Smooth muscle cell (in vitro differentiated cells): ENCODE measurements around the gene MARK3. TPM values are rescaled to one million over a fixed set of nuclear protein-coding genes. Genes with fewer than 3 reads are reported as not detected.
A peak's percentile ranks its signal among the peaks of the same experiment; 100 is the strongest.

Experiments used
- DNase-seq: peaks from one replicate; lab custom pipeline; 2025; ENCODE audit not compliant: unreplicated experiment; lab: John Stamatoyannopoulos, UW
- H2AFZ ChIP-seq: fragments of 200-600 bp; sonication (generic); 2 replicates; pipeline ENCODE4 v1.6.0; 2016; ENCODE audit warnings: antibody characterized with exemption, low read depth, mild to moderate bottlenecking
- H3F3A ChIP-seq: fragments of 200-600 bp; sonication (generic); 2 replicates; pipeline ENCODE4 v1.6.0; 2017; ENCODE audit warnings: antibody characterized with exemption, low read depth
- H3K27ac ChIP-seq: fragments of 200-600 bp; sonication (generic); 2 replicates; pipeline ENCODE4 v1.5.1; 2016; ENCODE audit warnings: low read depth, mild to moderate bottlenecking
- H3K27me3 ChIP-seq: fragments of 200-600 bp; sonication (generic); 2 replicates; pipeline ENCODE4 v1.6.1; 2016; ENCODE audit warnings: low read depth, mild to moderate bottlenecking
- H3K36me3 ChIP-seq: fragments of 200-600 bp; sonication (generic); 2 replicates; pipeline ENCODE4 v1.5.1; 2016; ENCODE audit warnings: low read depth
- H3K4me1 ChIP-seq: fragments of 200-600 bp; sonication (generic); 2 replicates; pipeline ENCODE4 v1.5.1; 2016; ENCODE audit warnings: low read depth
- H3K4me2 ChIP-seq: fragments of 200-600 bp; sonication (generic); 2 replicates; pipeline ENCODE4 v1.6.0; 2016; ENCODE audit warnings: mild to moderate bottlenecking
- H3K4me3 ChIP-seq: fragments of 200-600 bp; sonication (generic); 2 replicates; pipeline ENCODE4 v1.5.1; 2016; ENCODE audit warnings: mild to moderate bottlenecking
- H3K79me2 ChIP-seq: fragments of 200-600 bp; sonication (generic); 2 replicates; pipeline ENCODE4 v1.6.0; 2016; ENCODE audit warnings: low read depth, mild to moderate bottlenecking
- H3K9ac ChIP-seq: fragments of 200-600 bp; sonication (generic); 2 replicates; pipeline ENCODE4 v1.6.0; 2016; ENCODE audit warnings: low read depth
- H3K9me3 ChIP-seq: fragments of 200-600 bp; sonication (generic); replicated peaks from 2 replicates; pipeline ENCODE4 v1.5.1; 2016; ENCODE audit warnings: low read depth
- H4K20me1 ChIP-seq: fragments of 200-600 bp; sonication (generic); 2 replicates; pipeline ENCODE4 v1.6.0; 2016; ENCODE audit warnings: low read depth
- WGBS: methylation state at CpG from one replicate; pipeline ENCODE4 v1.1.7; 2016; ENCODE audit warnings: low lambda C conversion rate; 5-methylcytosine and 5-hydroxymethylcytosine counted together
- polyA plus RNA-seq: library from polyadenylated mRNA; unstranded; fragments of >200 nt; fragmentation: Nextera tagmentation; extraction: Ambion mirVana; gene quantifications from 2 replicates; pipeline ENCODE4 v1.2.1, GENCODE V29; 2016
- total RNA-seq: library from RNA; depleted of rRNA; stranded (reverse); fragments of >200 nt; gene quantifications from 2 replicates; pipeline ENCODE4 v1.2.3, GENCODE V29; 2014
- TF ChIP-seq, protein P1 (sequence below): fragments of 200-600 bp; sonication (generic); IDR thresholded peaks from 2 replicates; pipeline ENCODE4 v1.5.1; 2017; ENCODE audit warnings: borderline replicate concordance, mild to moderate bottlenecking, antibody characterized with exemption; ENCODE audit not compliant: insufficient read depth, poor library complexity, severe bottlenecking

Gene MARK3
- total and polyA plus RNA-seq, 2 experiments from 2014 or later: 63.2 to 68.4 TPM

DNA sequence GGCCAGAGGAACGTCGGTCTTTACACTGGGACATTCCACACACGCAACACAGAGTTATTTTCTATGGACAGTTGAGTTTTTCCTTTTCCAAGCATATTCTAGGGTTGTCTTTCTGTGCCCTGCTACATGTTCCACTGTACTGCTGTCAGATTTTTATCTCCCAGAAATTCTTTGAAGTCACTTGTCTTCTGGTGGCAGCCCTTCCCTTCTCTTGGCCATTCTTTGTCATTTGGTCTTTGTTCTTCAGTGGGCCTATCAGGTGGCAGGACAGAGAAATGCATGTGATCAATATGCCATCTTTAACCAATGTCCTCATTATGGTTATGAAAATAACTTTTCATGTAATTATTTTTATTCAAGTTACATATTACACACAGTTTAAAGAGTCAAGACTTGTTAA lies 36.3 kb downstream of the MARK3 start:
- Histone ChIP-seq H3K9me3 (no peaks in the 10 kb centered on the region), H3K79me2 (peaks cover 82% of the 10 kb centered on the region), H3K4me2 (no peak overlapping the region), H3K4me1 (peaks cover 17% of the 10 kb centered on the region), H3K4me3 (no peak overlapping the region), H3K36me3 (no peaks in the 10 kb centered on the region), H3K27me3 (no peaks in the 10 kb centered on the region), H2AFZ (no peak overlapping the region), H3K27ac (peak overlapping the region; percentile 18), H4K20me1 (peaks cover 96% of the 10 kb centered on the region), H3F3A (peaks cover 5% of the 10 kb centered on the region), H3K9ac (no peak overlapping the region)
- no peak for DNase-seq
- 77% methylated on average over 3 of the region's 3 CpGs for WGBS
- TF ChIP-seq, protein P1, sequence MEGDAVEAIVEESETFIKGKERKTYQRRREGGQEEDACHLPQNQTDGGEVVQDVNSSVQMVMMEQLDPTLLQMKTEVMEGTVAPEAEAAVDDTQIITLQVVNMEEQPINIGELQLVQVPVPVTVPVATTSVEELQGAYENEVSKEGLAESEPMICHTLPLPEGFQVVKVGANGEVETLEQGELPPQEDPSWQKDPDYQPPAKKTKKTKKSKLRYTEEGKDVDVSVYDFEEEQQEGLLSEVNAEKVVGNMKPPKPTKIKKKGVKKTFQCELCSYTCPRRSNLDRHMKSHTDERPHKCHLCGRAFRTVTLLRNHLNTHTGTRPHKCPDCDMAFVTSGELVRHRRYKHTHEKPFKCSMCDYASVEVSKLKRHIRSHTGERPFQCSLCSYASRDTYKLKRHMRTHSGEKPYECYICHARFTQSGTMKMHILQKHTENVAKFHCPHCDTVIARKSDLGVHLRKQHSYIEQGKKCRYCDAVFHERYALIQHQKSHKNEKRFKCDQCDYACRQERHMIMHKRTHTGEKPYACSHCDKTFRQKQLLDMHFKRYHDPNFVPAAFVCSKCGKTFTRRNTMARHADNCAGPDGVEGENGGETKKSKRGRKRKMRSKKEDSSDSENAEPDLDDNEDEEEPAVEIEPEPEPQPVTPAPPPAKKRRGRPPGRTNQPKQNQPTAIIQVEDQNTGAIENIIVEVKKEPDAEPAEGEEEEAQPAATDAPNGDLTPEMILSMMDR: no peak

GRCh38 chr14:103423050-103423461 lies 37.8 kb downstream of the MARK3 start:
- 23% methylated on average over 1 of the region's 1 CpG for WGBS
- H3F3A ChIP-seq: peaks cover 5% of the 10 kb centered on the region
- no peaks in the 10 kb centered on the region for H3K36me3 ChIP-seq
- H3K27me3 ChIP-seq: no peaks in the 10 kb centered on the region
- H3K9ac ChIP-seq: no peak overlapping the region
- no peak overlapping the region for H3K4me3 ChIP-seq
- peaks cover 8% of the 10 kb centered on the region for H3K4me1 ChIP-seq
- H3K9me3 ChIP-seq: no peaks in the 10 kb centered on the region
- TF ChIP-seq, protein P1: no peak
- peaks cover 90% of the 10 kb centered on the region for H3K79me2 ChIP-seq
- H3K4me2 ChIP-seq: peak overlapping the region; percentile 51
- DNase-seq: no peak
- H2AFZ ChIP-seq: no peak overlapping the region
- H4K20me1 ChIP-seq: peaks cover 96% of the 10 kb centered on the region
- H3K27ac ChIP-seq: peak overlapping the region; percentile 18

DNA sequence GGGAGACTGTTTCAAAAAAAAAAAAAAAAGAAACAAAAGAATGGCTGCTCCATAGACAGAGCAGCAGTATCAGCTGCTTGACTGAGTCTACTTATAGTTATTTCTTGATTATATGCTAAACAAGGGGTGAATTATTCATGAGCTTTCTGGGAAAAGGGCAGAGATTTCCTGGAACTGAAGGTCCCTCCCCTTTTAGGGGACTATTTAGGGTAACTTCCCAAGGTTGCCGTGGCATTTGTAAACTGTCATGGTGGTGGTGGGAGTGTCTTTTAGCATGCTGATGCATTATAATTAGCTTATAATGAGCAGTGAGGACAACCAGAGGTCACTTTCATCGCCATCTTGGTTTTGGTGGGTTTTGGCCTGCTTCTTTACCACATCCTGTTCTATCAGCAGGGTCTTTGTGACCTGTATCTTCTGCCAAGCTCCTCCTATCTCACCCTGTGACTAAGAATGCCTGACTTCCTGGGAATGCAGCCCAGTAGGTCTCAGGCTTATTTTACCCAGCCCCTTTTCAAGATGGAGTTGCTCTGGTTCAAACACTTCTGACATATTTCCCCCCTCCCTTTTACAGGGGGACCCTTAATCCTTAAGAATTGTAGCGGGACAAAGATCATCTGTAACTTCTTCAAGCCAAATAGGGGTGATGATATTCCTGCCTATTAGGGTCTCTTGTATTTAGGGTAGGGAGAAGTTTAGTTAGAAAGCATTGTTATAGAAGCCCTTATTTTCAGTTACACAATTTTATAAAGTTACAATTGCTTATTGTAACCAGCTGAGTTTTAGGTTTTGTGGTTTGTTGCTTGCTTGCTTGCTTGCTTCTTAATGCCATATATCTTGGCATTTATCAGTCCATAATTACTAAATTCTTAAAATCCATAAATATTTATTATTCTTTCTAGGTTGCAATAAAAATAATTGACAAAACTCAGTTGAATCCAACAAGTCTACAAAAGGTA lies 42.5 kb downstream of the MARK3 start:
- no peaks in the 10 kb centered on the region for H3K36me3 ChIP-seq
- no peak overlapping the region for H3K4me3 ChIP-seq
- no peak overlapping the region for H2AFZ ChIP-seq
- H3K79me2 ChIP-seq: peaks cover 93% of the 10 kb centered on the region
- H3K27me3 ChIP-seq: no peaks in the 10 kb centered on the region
- no peak overlapping the region for H3K9ac ChIP-seq
- H3K9me3 ChIP-seq: no peaks in the 10 kb centered on the region
- H3K4me2 ChIP-seq: no peak overlapping the region
- TF ChIP-seq, protein P1: no peak
- DNase-seq: no peak
- peaks cover 96% of the 10 kb centered on the region for H4K20me1 ChIP-seq
- 91% methylated on average over 3 of the region's 3 CpGs for WGBS
- H3F3A ChIP-seq: peaks cover 6% of the 10 kb centered on the region
- peaks cover 3% of the 10 kb centered on the region for H3K4me1 ChIP-seq
- no peak overlapping the region for H3K27ac ChIP-seq
